Right ventricle myocardium superior (tissue), 1 donor: ENCODE results near the gene MYT1. TPM values are rescaled to one million over a fixed set of nuclear protein-coding genes. Genes with fewer than 3 reads are reported as not detected.

Experiments used
- ATAC-seq: fragments of 200-7000 bp; cut with Tn5 transposase; one replicate; pipeline ENCODE4 v1.9.1; 2020; ENCODE audit warnings: mild to moderate bottlenecking; ENCODE audit not compliant: poor library complexity
- DNase-seq: peaks from one replicate; pipeline ENCODE4 v3.0.0-alpha.2; 2020
- intact Hi-C: fragments of 100-400 bp; cut with DNase I; formaldehyde crosslinking; loops from one replicate; pipeline ENCODE4 v1.11.2; 2022
- total RNA-seq: library from RNA; stranded (reverse); fragmentation: NEBNext Ultra II Directional; extraction: Animal tissue kit (Norgen Biotek cat#: 25700); gene quantifications from one replicate; pipeline ENCODE4 v1.2.1, GENCODE V29; 2021
- donor health status: DM: no; HTN: yes; CAD: no; lungs with severe emphysema.

Gene MYT1
- total RNA-seq, 1 donor from 2014 or later: 0.40 TPM

- peak; percentile 6 for DNase-seq
These were observed 12.4 kb upstream of the MYT1 start for GRCh38 chr20:64151633-64152530.

DNA sequence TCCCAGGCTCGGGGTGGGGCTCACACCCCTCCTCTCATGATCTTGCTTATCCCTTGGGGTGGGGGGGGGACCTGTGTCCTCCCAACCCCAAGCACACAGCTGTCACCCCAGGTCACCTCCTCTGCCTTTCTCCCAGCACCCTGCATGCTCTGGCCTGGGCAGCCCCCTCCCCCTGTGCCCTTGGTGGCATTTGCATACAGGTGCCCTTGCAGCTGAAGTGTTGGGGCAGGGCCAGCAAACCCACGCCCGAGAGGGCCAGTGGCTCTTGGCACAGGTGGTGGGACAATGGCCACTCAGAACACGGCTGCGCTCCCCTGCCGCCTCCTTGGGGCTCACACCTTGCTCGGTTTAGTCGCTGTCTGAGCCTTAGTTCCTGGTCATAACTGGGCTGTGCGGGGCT lies 11.3 kb upstream of the MYT1 start:
- intact Hi-C loops: no loop called here
- no peak for ATAC-seq
- peak; percentile 30 for DNase-seq

More at GRCh38 chr20:64151633-64152530, 12.4 kb upstream of the MYT1 start:
- no peak for ATAC-seq
- intact Hi-C loops: no loop called here

GRCh38 chr20:64153410-64153809 lies 10.8 kb upstream of the MYT1 start:
- peak; percentile 8 for DNase-seq
- ATAC-seq: no peak
- intact Hi-C loops: no loop called here

GRCh38 chr20:64153861-64154589 lies 10.2 kb upstream of the MYT1 start:
- DNase-seq: peak; percentile 10
- ATAC-seq: no peak
- intact Hi-C loops: no loop called here

GRCh38 chr20:64154590-64155257 lies 9.5 kb upstream of the MYT1 start:
- ATAC-seq (no peak), DNase-seq (no peak)
- intact Hi-C loops: no loop called here

GRCh38 chr20:64155258-64156135 lies 8.8 kb upstream of the MYT1 start:
- ATAC-seq (no peak), DNase-seq (no peak)
- intact Hi-C loops: no loop called here

DNA sequence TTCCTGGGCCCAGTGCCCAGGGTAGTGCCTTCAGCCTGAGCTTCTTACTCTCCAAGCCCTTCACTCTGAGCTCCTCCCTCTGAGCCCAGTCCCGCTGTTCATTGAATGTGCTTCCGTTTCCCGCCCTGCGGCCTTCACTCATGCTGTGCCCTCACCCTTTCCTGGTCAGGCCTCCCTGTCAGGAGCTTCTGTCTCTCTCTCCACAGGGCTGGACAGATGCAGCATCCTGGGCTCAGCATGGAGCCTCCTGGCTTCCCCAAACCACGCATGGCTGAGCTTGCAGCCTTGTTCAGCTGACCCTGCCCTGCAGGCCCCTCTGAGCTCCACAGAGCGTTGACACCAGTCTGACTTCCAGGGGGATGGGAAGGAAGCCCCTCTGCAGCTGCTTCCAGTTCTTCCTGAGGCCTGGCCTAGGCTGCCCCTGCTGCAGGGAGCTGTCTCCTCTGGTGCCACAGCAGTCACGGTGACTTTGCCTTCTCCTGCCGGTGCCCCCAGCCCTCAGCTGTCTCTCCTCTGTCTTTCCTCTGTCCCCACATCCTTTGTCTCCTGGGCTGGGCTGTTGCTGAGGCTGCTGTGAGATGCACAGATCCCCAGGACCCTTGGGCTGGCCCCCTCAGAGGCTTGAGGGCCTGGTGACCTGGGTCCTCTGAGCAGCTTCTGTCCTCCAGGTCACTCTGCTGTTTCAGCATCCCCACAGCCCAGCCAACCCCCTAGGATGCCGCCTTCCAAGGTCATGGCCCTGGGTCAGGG lies 7.9 kb upstream of the MYT1 start:
- intact Hi-C loops: no loop called here
- ATAC-seq (no peak), DNase-seq (no peak)

- DNase-seq: no peak
- no peak for ATAC-seq
These were observed 7.1 kb upstream of the MYT1 start for GRCh38 chr20:64156886-64157875.

DNA sequence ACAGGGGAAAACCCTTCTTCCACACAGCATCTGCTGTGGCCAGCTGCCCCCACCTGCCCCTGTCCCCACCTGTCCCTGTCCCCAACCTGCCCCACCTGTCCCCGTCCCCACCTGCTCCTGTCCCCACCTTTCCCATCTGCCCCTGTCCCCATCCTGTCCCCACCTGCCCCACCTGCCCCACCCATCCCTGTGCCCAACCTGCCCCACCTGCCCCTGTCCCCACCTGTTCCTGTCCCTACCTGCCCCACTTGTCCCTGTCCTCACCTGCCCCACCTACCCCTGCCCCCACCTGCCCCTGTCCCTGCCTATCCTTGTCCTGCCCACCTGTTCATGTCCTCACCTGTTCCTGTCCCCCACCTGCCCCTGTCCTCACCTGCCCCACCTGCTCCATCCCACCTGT lies 6.4 kb upstream of the MYT1 start:
- DNase-seq (no peak), ATAC-seq (no peak)
- intact Hi-C loops: no loop called here

More at GRCh38 chr20:64156886-64157875, 7.1 kb upstream of the MYT1 start:
- intact Hi-C loops: no loop called here

GRCh38 chr20:64158346-64159285 lies 5.6 kb upstream of the MYT1 start:
- DNase-seq: no peak
- intact Hi-C loops: no loop called here
- no peak for ATAC-seq

DNA sequence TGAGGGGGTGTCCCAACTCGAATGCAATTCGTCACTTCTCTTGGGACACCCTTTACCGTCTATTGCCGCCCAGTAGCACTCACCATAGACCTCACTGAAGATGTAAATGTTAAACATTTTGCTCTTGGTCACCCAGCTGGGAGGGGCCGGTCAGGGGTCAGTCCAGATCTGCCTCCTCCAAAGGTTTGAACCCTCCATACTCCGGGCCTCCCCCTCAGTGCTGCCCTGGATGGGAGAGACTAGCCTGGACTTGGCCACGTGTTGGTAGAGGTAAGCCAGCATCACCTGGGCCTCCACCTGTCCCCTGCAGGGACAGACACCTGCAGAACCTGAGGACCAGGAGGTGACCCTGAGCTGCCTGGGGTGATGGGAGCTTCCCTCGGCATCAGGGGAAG lies 5.0 kb upstream of the MYT1 start:
- DNase-seq (no peak), ATAC-seq (no peak)
- intact Hi-C loops: no loop called here

DNA sequence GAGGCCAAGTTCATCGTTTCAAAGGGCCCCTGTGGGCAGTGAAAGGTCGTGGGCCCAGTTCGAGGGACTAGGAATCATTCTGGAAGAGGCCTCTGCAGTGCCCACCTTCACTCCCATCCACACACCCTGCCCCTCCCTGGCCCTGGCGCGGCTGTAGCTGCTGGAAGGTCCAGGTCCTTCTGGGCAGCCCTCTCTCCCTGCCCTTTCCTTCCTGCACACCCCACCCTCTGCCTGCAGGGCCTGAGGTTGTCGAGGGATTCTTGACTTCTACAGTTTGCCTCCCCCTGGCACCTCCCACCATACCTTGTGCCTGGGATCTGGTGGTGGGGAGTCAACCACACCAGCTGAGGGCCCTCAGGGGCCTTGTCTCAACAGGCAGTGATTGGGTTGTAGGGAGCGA lies 4.5 kb upstream of the MYT1 start:
- ATAC-seq (no peak), DNase-seq (no peak)
- intact Hi-C loops: no loop called here

DNA sequence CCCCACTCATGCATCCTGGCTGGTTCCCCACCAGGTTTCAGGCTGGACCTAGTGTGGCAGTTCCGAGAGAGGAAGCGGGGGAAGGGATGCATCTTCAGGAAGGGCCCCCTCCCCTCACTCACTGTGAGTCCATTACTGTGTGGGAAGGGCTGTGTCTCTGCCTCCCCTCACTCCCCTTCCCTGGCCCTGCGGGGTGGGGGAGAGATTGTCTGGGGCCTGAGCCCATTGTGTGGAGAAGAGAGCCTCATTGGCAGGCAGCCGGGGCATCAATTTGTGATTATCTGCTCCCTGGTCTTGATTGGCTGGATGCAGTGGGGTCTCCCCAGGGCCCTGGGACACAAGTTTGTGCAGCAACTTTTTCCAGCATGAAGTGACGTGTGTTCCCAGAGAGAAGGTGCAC lies 4.1 kb upstream of the MYT1 start:
- intact Hi-C loops: no loop called here
- no peak for DNase-seq

GRCh38 chr20:64160526-64161355 lies 3.5 kb upstream of the MYT1 start:
- intact Hi-C loops: no loop called here
- DNase-seq (peak; percentile 34), ATAC-seq (no peak)

More for the DNA sequence above, 4.1 kb upstream of the MYT1 start:
- no peak for ATAC-seq
